ENCODE measurements around the gene FIS1. TPM values are rescaled to one million over a fixed set of nuclear protein-coding genes. Genes with fewer than 3 reads are reported as not detected.

FIS1 gene
- total and polyA plus RNA-seq, 10 of the 15 experiments (the other 5 are each of a cell fraction or from before 2014, with no cell fraction given): 83.4 to 149 (median 108) TPM

DNA sequence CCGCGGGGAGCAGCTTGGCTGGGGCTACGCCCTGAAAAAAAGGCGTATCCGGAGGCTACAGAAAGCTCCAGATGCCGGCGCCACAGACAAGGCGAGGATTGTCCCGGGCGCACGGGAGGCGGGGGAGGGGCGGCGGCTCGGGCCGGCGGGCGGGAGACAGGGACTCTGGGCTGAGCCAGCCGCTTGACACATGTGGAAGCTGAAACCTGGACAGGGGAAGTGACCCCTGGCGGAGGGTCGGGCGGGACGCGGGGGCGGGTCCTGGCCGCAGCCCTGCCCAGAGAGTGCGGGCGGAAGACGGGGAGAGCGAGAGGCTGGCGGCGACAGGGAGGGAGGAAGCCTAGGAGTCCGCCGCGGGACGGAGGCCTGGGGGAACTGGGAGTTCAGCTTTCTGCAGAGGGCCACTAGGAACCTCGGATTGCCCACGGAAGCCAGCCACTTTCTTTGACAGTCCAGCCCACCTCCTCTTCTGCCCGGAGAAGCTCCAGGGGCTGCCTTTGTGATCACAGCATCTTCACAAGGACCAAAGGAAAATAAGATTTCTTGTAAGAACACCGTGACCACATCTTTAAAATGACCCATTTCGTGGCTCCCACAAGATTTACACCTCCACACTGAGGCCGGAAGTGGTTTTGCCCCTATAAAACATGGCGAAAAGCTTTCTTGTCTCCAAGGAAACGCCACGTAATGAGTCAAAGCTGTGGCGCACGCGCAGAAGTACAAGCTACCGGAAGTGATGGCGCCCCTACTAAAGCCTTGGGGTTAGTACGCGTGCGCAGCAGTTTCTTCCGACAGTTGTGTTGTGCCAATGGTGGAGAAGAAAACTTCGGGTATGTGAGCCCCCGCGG, 27.3 kb downstream of the FIS1 start, which contains the start of the genes PLOD3 and ZNHIT1 (continued):
- 0 out of 2 replicates have a peak, but pooled peaks have one; percentile 49 for TF ChIP-seq TBL1XR1 (IDR thresholded peaks at IDR 0.05; ENCODE audit: low read depth, low read length)
- TF ChIP-seq SMAD1 (IDR thresholded peaks at IDR 0.05; ENCODE audit: low read depth, partially characterized antibody): no peak
- no peak for TF ChIP-seq TCF3 (IDR thresholded peaks at IDR 0.05; ENCODE audit: borderline replicate concordance, insufficient read depth, low read depth, low read length)
- TF ChIP-seq MXI1 (IDR thresholded peaks at IDR 0.05; ENCODE audit: low read depth, low read length): peak; percentile 77; the same call in 1 of the 2 replicates
- peak; percentile 47; the same call in 1 of the 2 replicates for TF ChIP-seq SPI1 (IDR thresholded peaks at IDR 0.05; ENCODE audit: borderline replicate concordance, insufficient read depth, low read depth, low read length)
- TF ChIP-seq EED (IDR thresholded peaks at IDR 0.05; ENCODE audit: low read depth): no peak; the same call in 1 of the 2 replicates
- no peak for TF ChIP-seq ZNF622 (IDR thresholded peaks at IDR 0.05)
- 0 out of 2 replicates have a peak, but pooled peaks have one; percentile 32 for TF ChIP-seq POLR2AphosphoS2 (IDR thresholded peaks at IDR 0.05; ENCODE audit: low read depth, low read length)
- TF ChIP-seq FOXM1 (IDR thresholded peaks at IDR 0.05; ENCODE audit: low read depth, low read length): no peak
- no peak for TF ChIP-seq STAT3 (IDR thresholded peaks at IDR 0.05; ENCODE audit: low read depth, low read length)
- TF ChIP-seq CBFB (IDR thresholded peaks at IDR 0.05; ENCODE audit: low read depth): peak; percentile 73
- no peak for TF ChIP-seq BRCA1 (IDR thresholded peaks at IDR 0.05; ENCODE audit: low read depth, low read length)
- TF ChIP-seq RCOR1 (conservative IDR thresholded peaks at IDR 0.05; ENCODE audit: low read depth, low read length): no peak
- no peak for TF ChIP-seq ATF7 (IDR thresholded peaks at IDR 0.05; ENCODE audit: low read depth)
- TF ChIP-seq, protein P1, sequence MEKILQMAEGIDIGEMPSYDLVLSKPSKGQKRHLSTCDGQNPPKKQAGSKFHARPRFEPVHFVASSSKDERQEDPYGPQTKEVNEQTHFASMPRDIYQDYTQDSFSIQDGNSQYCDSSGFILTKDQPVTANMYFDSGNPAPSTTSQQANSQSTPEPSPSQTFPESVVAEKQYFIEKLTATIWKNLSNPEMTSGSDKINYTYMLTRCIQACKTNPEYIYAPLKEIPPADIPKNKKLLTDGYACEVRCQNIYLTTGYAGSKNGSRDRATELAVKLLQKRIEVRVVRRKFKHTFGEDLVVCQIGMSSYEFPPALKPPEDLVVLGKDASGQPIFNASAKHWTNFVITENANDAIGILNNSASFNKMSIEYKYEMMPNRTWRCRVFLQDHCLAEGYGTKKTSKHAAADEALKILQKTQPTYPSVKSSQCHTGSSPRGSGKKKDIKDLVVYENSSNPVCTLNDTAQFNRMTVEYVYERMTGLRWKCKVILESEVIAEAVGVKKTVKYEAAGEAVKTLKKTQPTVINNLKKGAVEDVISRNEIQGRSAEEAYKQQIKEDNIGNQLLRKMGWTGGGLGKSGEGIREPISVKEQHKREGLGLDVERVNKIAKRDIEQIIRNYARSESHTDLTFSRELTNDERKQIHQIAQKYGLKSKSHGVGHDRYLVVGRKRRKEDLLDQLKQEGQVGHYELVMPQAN (conservative IDR thresholded peaks at IDR 0.05): peak; percentile 62
- TF ChIP-seq NR2C2 (IDR thresholded peaks at IDR 0.05; ENCODE audit: borderline replicate concordance, control insufficient read depth, insufficient read length, low read depth): no peak
- TF ChIP-seq TCF7 (IDR thresholded peaks at IDR 0.05; ENCODE audit: borderline replicate concordance): no peak
- TF ChIP-seq FOS (IDR thresholded peaks at IDR 0.05; ENCODE audit: borderline replicate concordance, extremely low read depth, insufficient read length): no peak
- peak; percentile 77 for TF ChIP-seq NR2F1 (conservative IDR thresholded peaks at IDR 0.05)
- TF ChIP-seq GABPA (IDR thresholded peaks at IDR 0.05; ENCODE audit: low read depth): peak; percentile 95
- TF ChIP-seq JUND (IDR thresholded peaks at IDR 0.05; ENCODE audit: low read depth, low read length): no peak
- TF ChIP-seq HDAC6 (IDR thresholded peaks at IDR 0.05; ENCODE audit: unreplicated experiment): no peak
- no peak for TF ChIP-seq E2F4 (IDR thresholded peaks at IDR 0.05; ENCODE audit: low read depth, low read length)
- TF ChIP-seq CEBPB (IDR thresholded peaks at IDR 0.05; ENCODE audit: borderline replicate concordance in 1 of 2, low read depth in 2 of 2, low read length in 2 of 2): no peak
- TF ChIP-seq NFYB (IDR thresholded peaks at IDR 0.05; ENCODE audit: insufficient read depth, low read depth, low read length): 0 out of 2 replicates have a peak, but pooled peaks have one; percentile 17
- TF ChIP-seq, protein P2, sequence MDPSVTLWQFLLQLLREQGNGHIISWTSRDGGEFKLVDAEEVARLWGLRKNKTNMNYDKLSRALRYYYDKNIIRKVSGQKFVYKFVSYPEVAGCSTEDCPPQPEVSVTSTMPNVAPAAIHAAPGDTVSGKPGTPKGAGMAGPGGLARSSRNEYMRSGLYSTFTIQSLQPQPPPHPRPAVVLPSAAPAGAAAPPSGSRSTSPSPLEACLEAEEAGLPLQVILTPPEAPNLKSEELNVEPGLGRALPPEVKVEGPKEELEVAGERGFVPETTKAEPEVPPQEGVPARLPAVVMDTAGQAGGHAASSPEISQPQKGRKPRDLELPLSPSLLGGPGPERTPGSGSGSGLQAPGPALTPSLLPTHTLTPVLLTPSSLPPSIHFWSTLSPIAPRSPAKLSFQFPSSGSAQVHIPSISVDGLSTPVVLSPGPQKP (IDR thresholded peaks at IDR 0.05; ENCODE audit: low read depth, low read length): peak; percentile 87; the same call in 1 of the 2 replicates
